Cardiac fibroblast (primary cell): ENCODE measurements around the gene NAV2.

Source experiments
- DNase-seq, 2 donors: peaks; one replicate each; pipeline versions ENCODE4 v3.0.0 to v3.0.0-alpha.2; 2010; ENCODE audit warnings: low read depth in 2 of 2
- H3K4me3 ChIP-seq, 2 donors: replicated peaks in 1 of 2; 1 replicate in 1 of 2; 2 replicates in 1 of 2; pipeline ENCODE4 v1.5.1; 2011; ENCODE audit warnings: low read depth in 2 of 2, low read length in 2 of 2, mild to moderate bottlenecking in 2 of 2, moderate library complexity in 1 of 2
- TF ChIP-seq, protein P1 (sequence below): IDR thresholded peaks from one replicate; pipeline ENCODE4 v1.5.1; 2011; ENCODE audit warnings: low read depth, mild to moderate bottlenecking, low read length, inconsistent platforms

Gene NAV2

DNA sequence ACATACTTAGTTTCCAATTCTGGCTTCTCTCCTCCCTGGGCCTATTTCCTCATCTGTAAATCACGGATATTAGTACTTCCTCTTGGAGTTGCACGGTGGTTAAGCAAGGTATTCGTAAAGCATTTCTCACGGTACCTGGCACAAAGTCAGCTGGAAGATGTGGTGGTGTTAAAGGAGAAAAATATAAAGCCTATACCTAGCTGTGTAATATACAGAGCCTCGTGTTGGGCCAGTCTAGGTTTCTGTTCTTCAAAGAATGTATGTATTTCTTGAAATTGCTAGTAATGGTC lies 400.5 kb downstream of the NAV2 start:
- TF ChIP-seq, protein P1, sequence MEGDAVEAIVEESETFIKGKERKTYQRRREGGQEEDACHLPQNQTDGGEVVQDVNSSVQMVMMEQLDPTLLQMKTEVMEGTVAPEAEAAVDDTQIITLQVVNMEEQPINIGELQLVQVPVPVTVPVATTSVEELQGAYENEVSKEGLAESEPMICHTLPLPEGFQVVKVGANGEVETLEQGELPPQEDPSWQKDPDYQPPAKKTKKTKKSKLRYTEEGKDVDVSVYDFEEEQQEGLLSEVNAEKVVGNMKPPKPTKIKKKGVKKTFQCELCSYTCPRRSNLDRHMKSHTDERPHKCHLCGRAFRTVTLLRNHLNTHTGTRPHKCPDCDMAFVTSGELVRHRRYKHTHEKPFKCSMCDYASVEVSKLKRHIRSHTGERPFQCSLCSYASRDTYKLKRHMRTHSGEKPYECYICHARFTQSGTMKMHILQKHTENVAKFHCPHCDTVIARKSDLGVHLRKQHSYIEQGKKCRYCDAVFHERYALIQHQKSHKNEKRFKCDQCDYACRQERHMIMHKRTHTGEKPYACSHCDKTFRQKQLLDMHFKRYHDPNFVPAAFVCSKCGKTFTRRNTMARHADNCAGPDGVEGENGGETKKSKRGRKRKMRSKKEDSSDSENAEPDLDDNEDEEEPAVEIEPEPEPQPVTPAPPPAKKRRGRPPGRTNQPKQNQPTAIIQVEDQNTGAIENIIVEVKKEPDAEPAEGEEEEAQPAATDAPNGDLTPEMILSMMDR, result no peak
- no peak for DNase-seq
- no peak overlapping the region for H3K4me3 ChIP-seq

GRCh38 chr11:20114588-20114987 lies 402.0 kb downstream of the NAV2 start:
- peak in 1 of 2 donors; percentile 66 for DNase-seq
- TF ChIP-seq, protein P1, result no peak
- H3K4me3 ChIP-seq, result no peak overlapping the region

GRCh38 chr11:20116825-20117224 lies 404.2 kb downstream of the NAV2 start:
- no peak overlapping the region for H3K4me3 ChIP-seq
- TF ChIP-seq, protein P1, result no peak
- DNase-seq, result no peak

- TF ChIP-seq, protein P1, result no peak
- DNase-seq, result no peak
Measured at GRCh38 chr11:20117291-20117690, 404.7 kb downstream of the NAV2 start.

DNA sequence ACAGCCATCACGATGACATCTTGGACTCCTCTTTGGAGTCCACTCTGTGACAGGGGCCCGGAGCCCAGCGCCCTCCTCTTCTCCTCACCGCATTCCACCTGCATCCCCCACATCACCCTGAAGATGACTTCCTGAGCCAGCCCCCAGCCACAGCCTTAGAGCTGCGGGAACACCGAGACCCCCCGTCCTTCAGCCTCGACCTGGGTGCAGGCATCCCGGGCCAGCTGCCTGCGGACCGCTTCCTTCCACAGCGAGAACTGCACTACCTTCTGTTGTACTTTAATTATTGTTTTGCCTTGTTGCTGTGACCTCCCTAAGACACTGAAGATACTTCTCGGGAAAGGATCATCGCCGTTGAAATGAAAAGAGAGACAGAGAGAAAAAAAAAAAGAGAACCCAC lies 405.6 kb downstream of the NAV2 start:
- no peak overlapping the region for H3K4me3 ChIP-seq
- DNase-seq, result no peak
- TF ChIP-seq, protein P1, result no peak

More at GRCh38 chr11:20117291-20117690, 404.7 kb downstream of the NAV2 start:
- H3K4me3 ChIP-seq, result no peak overlapping the region

- H3K4me3 ChIP-seq, result no peak overlapping the region
- no peak for DNase-seq
- TF ChIP-seq, protein P1, result no peak
Measured at GRCh38 chr11:20119315-20119714, 406.7 kb downstream of the NAV2 start.

DNA sequence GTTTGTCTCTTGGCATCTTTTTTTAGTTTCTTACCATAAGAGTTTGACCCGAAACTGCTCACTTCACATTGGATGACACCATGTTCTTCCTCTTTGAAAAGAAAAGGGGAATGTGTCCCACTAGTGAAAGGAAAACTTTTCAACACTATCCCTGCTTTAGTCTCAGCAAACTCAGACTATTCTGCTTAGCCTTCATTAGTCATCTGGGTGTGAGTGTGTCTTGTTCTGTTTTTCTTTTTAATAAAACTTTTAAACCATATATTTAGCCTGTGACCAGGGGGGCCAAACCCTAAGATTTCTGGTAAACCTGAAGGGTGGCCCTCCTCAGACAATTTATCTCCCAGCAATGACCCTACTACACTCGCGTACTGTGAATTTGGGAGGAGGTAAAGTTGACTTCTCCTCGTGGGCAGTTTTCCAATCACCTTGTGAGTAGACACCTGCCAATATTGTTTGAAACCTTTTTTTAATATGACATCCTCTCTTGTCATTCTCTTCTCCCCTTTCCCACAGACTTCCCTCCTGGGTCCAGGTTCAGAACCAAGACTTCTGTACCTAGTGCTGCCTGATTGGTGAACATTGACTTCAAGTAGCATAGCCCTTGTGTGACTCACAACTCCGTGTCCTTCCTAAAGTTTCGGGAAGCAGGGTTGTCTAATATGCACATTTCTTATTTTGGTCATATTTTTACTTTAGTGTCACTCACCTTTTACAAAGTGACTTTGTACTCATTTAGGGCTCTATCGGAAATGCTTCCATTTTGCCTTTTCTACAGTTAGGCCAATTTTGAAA lies 407.7 kb downstream of the NAV2 start:
- no peak overlapping the region for H3K4me3 ChIP-seq
- DNase-seq, result no peak
- TF ChIP-seq, protein P1, result no peak
